Liver (tissue), 9 donors: ENCODE measurements around the gene TFAP2A. TPM values are rescaled to one million over a fixed set of nuclear protein-coding genes. Genes with fewer than 3 reads are reported as not detected.

Experiments used
- DNase-seq: peaks from one replicate; pipeline ENCODE4 v3.0.0-alpha.2; 2017; ENCODE audit warnings: low spot score
- H3K27ac ChIP-seq, 2 donors: one replicate each; pipeline ENCODE4 v1.7.0; 2013; ENCODE audit warnings: inconsistent platforms in 2 of 2, low read length in 2 of 2, control low read depth in 1 of 2, low read depth in 1 of 2, mild to moderate bottlenecking in 1 of 2
- H3K27me3 ChIP-seq, 4 donors: one replicate each; pipeline versions ENCODE4 v1.6.1 to v1.7.0; 2013; ENCODE audit warnings: low read length in 3 of 4, inconsistent platforms in 1 of 4, mild to moderate bottlenecking in 1 of 4, moderate library complexity in 1 of 4; ENCODE audit not compliant: control insufficient read depth in 4 of 4, insufficient read depth in 4 of 4
- H3K36me3 ChIP-seq, 4 donors: one replicate each; pipeline versions ENCODE4 v1.6.1 to v1.7.0; 2013; ENCODE audit warnings: low read length in 3 of 4, mild to moderate bottlenecking in 3 of 4, low read depth in 1 of 4, moderate library complexity in 1 of 4; ENCODE audit not compliant: control insufficient read depth in 4 of 4, insufficient read depth in 3 of 4
- H3K4me1 ChIP-seq, 4 donors: one replicate each; pipeline versions ENCODE4 v1.6.1 to v1.7.0; 2013; ENCODE audit warnings: low read length in 3 of 4, mild to moderate bottlenecking in 3 of 4, moderate library complexity in 1 of 4; ENCODE audit not compliant: control insufficient read depth in 4 of 4, insufficient read depth in 4 of 4
- H3K4me3 ChIP-seq, 3 donors: one replicate each; pipeline versions ENCODE4 v1.6.1 to v1.7.0; 2013; ENCODE audit warnings: low read length in 3 of 3, control low read depth in 1 of 3, low read depth in 1 of 3, mild to moderate bottlenecking in 1 of 3
- H3K9ac ChIP-seq, 2 donors: one replicate each; pipeline ENCODE4 v1.7.0; 2013; ENCODE audit warnings: low read length in 2 of 2, mild to moderate bottlenecking in 2 of 2, moderate library complexity in 2 of 2, control low read depth in 1 of 2, low read depth in 1 of 2
- H3K9me3 ChIP-seq, 4 donors: one replicate each; pipeline versions ENCODE4 v1.6.1 to v1.7.0; 2013; ENCODE audit warnings: low read length in 3 of 4; ENCODE audit not compliant: control insufficient read depth in 4 of 4
- EGR1 ChIP-seq, 2 donors: IDR thresholded peaks; 2 replicates each; pipeline ENCODE4 v1.6.1; 2016 to 2018; ENCODE audit warnings: antibody characterized with exemption in 2 of 2, low read depth in 2 of 2
- FOXA1 ChIP-seq: IDR thresholded peaks from 2 replicates; pipeline ENCODE4 v1.6.1; 2016; ENCODE audit warnings: antibody characterized with exemption
- FOXA2 ChIP-seq: IDR thresholded peaks from 2 replicates; pipeline ENCODE4 v1.6.1; 2016; ENCODE audit warnings: antibody characterized with exemption
- GABPA ChIP-seq, 2 donors: IDR thresholded peaks in 1 of 2; conservative IDR thresholded peaks in 1 of 2; 2 replicates each; pipeline ENCODE4 v1.6.1; 2016; ENCODE audit warnings: antibody characterized with exemption in 2 of 2, mild to moderate bottlenecking in 1 of 2, moderate library complexity in 1 of 2
- HNF4A ChIP-seq, 2 donors: conservative IDR thresholded peaks; 2 replicates each; pipeline ENCODE4 v1.6.1; 2016; ENCODE audit warnings: antibody characterized with exemption in 2 of 2, mild to moderate bottlenecking in 2 of 2
- HNF4G ChIP-seq: IDR thresholded peaks from 2 replicates; pipeline ENCODE4 v1.6.1; 2016; ENCODE audit warnings: antibody characterized with exemption
- JUND ChIP-seq, 2 donors: IDR thresholded peaks; 2 replicates each; pipeline ENCODE4 v1.6.1; 2016; ENCODE audit warnings: antibody characterized with exemption in 2 of 2
- MAX ChIP-seq: IDR thresholded peaks from 2 replicates; pipeline ENCODE4 v1.6.1; 2016; ENCODE audit warnings: antibody characterized with exemption
- RAD21 ChIP-seq, 2 donors: IDR thresholded peaks; 2 replicates each; pipeline ENCODE4 v1.6.1; 2016; ENCODE audit warnings: antibody characterized with exemption in 2 of 2, mild to moderate bottlenecking in 2 of 2
- SP1 ChIP-seq: IDR thresholded peaks from 2 replicates; pipeline ENCODE4 v1.6.1; 2018; ENCODE audit warnings: antibody characterized with exemption, mild to moderate bottlenecking
- ZBTB33 ChIP-seq: IDR thresholded peaks from 2 replicates; pipeline ENCODE4 v1.6.1; 2016; ENCODE audit warnings: antibody characterized with exemption
- WGBS: extraction: QIAGEN DNeasy Blood & Tissue Kit; methylation state at CpG from one replicate; pipeline ENCODE4 v1.1.7; 2013; 5-methylcytosine and 5-hydroxymethylcytosine counted together
- polyA plus RNA-seq, 2 donors: library from polyadenylated mRNA; stranded (reverse) in 1 of 2; unstranded in 1 of 2; fragments of 200-250 nt in 1 of 2; fragments of >200 nt in 1 of 2; fragmentation: Nextera tagmentation in 1 of 2; extraction: Ambion mirVana in 1 of 2; gene quantifications; one replicate each; pipeline versions ENCODE4 v1.2.1 to v1.2.3, GENCODE V29; 2013 to 2015
- total RNA-seq, 2 donors: library from RNA; depleted of rRNA; stranded (reverse); fragments of >200 nt; gene quantifications; one replicate each; pipeline ENCODE4 v1.2.3, GENCODE V29; 2014
- TF ChIP-seq, protein P1 (sequence below): fragments of 150-350 bp; IDR thresholded peaks from 2 replicates; pipeline ENCODE4 v1.5.1; 2017; ENCODE audit warnings: improper control_type of control experiment, low read depth, low read length; ENCODE audit not compliant: missing input control
- TF ChIP-seq, protein P2 (sequence below): IDR thresholded peaks from 2 replicates; pipeline ENCODE4 v1.6.1; 2016; ENCODE audit warnings: antibody characterized with exemption, mild to moderate bottlenecking
- donor health status: healthy.
- donor health status: healthy.
- donor health status: healthy.
- donor health status: healthy.
- donor health status: healthy.

The TFAP2A gene
- total and polyA plus RNA-seq, 4 donors, result 0.03 to 0.08 TPM; not detected in 2

- Histone ChIP-seq H3K4me1 (peaks cover 0 to 8% (median 1%) of the 10 kb centered on the region in 4 donors), H3K9me3 (peaks cover 0 to 3% (median 0%) of the 10 kb centered on the region in 4 donors), H3K36me3 (no peaks in the 10 kb centered on the region), H3K27me3 (peaks cover 2 to 38% (median 11%) of the 10 kb centered on the region in 4 donors), H3K9ac (no peak overlapping the region), H3K4me3 (no peak overlapping the region), H3K27ac (no peak overlapping the region)
- WGBS, result 10% methylated on average over 15 of the region's 15 CpGs
- no peak for DNase-seq
- TF ChIP-seq ZBTB33 (no peak), MAX (no peak), RAD21 (IDR thresholded peaks at IDR 0.05) (no peak), HNF4A (conservative IDR thresholded peaks at IDR 0.05) (no peak), GABPA (IDR thresholded peaks at IDR 0.05 in 1 of 2, conservative IDR thresholded peaks at IDR 0.05 in 1 of 2) (no peak), EGR1 (IDR thresholded peaks at IDR 0.05; ENCODE audit: low read depth in 2 of 2) (no peak), JUND (IDR thresholded peaks at IDR 0.05) (no peak), SP1 (no peak)
These were observed 32.6 kb downstream of the TFAP2A start for GRCh38 chr6:10382322-10382721.

- H3K27me3 ChIP-seq, result peaks cover 2 to 34% (median 10%) of the 10 kb centered on the region in 4 donors
- no peak for DNase-seq
- H3K4me1 ChIP-seq, result peaks cover 0 to 8% (median 1%) of the 10 kb centered on the region in 4 donors
- no peak for TF ChIP-seq EGR1 (IDR thresholded peaks at IDR 0.05; ENCODE audit: low read depth in 2 of 2)
- TF ChIP-seq FOXA1, result no peak
- TF ChIP-seq GABPA (IDR thresholded peaks at IDR 0.05 in 1 of 2, conservative IDR thresholded peaks at IDR 0.05 in 1 of 2), result no peak
- no peak for TF ChIP-seq HNF4G
- TF ChIP-seq HNF4A (conservative IDR thresholded peaks at IDR 0.05), result no peak
- TF ChIP-seq JUND (IDR thresholded peaks at IDR 0.05), result no peak
- TF ChIP-seq, protein P1, sequence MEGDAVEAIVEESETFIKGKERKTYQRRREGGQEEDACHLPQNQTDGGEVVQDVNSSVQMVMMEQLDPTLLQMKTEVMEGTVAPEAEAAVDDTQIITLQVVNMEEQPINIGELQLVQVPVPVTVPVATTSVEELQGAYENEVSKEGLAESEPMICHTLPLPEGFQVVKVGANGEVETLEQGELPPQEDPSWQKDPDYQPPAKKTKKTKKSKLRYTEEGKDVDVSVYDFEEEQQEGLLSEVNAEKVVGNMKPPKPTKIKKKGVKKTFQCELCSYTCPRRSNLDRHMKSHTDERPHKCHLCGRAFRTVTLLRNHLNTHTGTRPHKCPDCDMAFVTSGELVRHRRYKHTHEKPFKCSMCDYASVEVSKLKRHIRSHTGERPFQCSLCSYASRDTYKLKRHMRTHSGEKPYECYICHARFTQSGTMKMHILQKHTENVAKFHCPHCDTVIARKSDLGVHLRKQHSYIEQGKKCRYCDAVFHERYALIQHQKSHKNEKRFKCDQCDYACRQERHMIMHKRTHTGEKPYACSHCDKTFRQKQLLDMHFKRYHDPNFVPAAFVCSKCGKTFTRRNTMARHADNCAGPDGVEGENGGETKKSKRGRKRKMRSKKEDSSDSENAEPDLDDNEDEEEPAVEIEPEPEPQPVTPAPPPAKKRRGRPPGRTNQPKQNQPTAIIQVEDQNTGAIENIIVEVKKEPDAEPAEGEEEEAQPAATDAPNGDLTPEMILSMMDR, result no peak
- no peak for TF ChIP-seq MAX
- TF ChIP-seq FOXA2, result no peak
- no peak for TF ChIP-seq ZBTB33
- TF ChIP-seq, protein P2, sequence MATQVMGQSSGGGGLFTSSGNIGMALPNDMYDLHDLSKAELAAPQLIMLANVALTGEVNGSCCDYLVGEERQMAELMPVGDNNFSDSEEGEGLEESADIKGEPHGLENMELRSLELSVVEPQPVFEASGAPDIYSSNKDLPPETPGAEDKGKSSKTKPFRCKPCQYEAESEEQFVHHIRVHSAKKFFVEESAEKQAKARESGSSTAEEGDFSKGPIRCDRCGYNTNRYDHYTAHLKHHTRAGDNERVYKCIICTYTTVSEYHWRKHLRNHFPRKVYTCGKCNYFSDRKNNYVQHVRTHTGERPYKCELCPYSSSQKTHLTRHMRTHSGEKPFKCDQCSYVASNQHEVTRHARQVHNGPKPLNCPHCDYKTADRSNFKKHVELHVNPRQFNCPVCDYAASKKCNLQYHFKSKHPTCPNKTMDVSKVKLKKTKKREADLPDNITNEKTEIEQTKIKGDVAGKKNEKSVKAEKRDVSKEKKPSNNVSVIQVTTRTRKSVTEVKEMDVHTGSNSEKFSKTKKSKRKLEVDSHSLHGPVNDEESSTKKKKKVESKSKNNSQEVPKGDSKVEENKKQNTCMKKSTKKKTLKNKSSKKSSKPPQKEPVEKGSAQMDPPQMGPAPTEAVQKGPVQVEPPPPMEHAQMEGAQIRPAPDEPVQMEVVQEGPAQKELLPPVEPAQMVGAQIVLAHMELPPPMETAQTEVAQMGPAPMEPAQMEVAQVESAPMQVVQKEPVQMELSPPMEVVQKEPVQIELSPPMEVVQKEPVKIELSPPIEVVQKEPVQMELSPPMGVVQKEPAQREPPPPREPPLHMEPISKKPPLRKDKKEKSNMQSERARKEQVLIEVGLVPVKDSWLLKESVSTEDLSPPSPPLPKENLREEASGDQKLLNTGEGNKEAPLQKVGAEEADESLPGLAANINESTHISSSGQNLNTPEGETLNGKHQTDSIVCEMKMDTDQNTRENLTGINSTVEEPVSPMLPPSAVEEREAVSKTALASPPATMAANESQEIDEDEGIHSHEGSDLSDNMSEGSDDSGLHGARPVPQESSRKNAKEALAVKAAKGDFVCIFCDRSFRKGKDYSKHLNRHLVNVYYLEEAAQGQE, result no peak
- TF ChIP-seq SP1, result no peak
- no peak for TF ChIP-seq RAD21 (IDR thresholded peaks at IDR 0.05)
- no peak overlapping the region for H3K9ac ChIP-seq
- H3K9me3 ChIP-seq, result peaks cover 0 to 3% (median 0%) of the 10 kb centered on the region in 4 donors
- WGBS, result 7% methylated on average over 26 of the region's 26 CpGs
- H3K4me3 ChIP-seq, result no peak overlapping the region
- H3K36me3 ChIP-seq, result no peaks in the 10 kb centered on the region
- H3K27ac ChIP-seq, result no peak overlapping the region
These were observed 33.1 kb downstream of the TFAP2A start for GRCh38 chr6:10381830-10382208.
